GM19395 (cell line): ENCODE measurements around the gene ABCA10.

Experiments used
- ATAC-seq: cut with Tn5 transposase; IDR thresholded peaks from one replicate; pipeline ENCODE4 v1.9.1; 2021; ENCODE audit warnings: mild to moderate bottlenecking, moderate library complexity; ENCODE audit not compliant: unreplicated experiment

Gene ABCA10

DNA sequence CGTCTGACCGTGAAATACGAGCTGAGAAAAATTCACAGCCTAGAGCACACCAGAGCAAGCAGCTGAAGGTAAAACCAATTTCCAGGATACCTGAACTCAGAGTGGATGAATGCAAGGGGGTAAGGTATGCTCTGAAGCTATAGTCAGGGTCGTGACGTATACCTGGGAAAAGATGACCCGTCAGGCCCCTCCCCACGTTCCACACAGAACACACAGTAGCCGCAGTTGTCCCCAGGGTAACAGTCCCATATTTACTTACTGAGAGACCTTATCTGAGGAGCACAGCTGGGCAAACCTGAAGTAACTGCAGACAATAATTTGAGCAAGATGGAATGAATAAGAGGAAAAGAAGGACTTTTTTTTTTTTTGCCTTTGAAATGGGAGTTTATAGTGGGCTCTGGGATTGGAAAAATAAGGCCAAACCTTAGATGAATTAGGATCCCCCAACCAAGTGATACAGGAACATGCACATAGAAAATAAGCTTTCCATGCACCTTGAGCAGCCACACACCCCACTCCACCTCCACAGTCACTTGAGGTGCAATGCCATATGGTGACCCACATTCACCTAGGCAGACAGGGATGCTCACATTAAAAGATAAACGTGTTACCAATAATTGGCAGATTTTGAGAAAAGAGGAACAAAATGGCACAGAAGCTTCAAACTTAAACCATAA is 124.9 kb downstream of the ABCA10 start:
- no peak for ATAC-seq

DNA sequence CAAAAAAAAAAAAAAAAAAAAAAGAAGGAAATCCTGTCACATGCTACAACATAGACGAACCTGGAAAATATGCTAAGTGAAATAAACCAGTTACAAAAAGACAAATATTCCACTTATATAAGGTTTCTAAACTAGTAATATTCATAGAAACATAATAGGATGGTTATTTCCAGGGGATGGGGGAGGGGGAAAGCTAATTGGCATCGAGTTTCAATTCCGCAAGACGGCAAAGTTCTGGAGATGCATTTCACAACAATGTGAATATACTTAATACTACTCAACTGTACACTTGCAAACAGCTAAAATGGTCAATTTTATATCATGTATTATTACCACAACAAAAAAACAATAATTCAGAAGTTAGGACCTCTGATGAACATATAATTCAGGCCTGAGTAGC is 130.0 kb downstream of the ABCA10 start:
- ATAC-seq: no peak
